ENCODE measurements around the gene COLEC12. TPM values are rescaled to one million over a fixed set of nuclear protein-coding genes. Genes with fewer than 3 reads are reported as not detected.

Gene COLEC12
- total and polyA plus RNA-seq, 2 donors (not counting 3 experiments of a cell fraction or from before 2014, with no cell fraction given) = 8.0 to 17.1 TPM

DNA sequence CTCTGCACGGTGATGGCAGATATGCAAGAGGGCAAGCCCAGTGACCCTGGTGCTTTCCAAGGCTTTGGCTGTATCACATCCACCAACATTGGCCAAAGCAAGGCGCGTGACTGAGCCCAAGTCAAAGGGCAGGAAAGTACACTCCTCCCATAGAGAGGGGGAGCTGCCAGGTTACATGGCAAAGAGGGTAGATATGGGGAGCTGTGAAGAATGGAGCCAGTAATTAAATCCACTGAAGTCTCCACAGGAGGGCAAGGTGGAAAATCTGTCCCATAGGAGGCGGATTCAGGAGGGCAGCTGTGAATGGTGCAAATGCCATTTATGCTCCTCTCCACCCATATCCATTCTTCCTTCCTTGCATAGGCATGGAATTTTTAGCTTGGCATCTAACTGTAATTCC lies 188.1 kb downstream of the COLEC12 start:
- DNase-seq (ENCODE audit: low read depth, low spot score) = no peak
- POLR2A ChIA-PET = no interaction called here
- dilution Hi-C loops (cut with MboI; ENCODE audit: extremely low pct_ligation_motif_present, low sequenced_read_pairs) = no loop called here
- no TSS peak for BruUV-seq (replicated peaks)
- no peaks in the 10 kb centered on the region for H3K79me2 ChIP-seq (ENCODE audit: control insufficient read depth, insufficient read depth, low read length)
- H3K27ac ChIP-seq (ENCODE audit: insufficient read depth, low read depth, low read length) = no peak overlapping the region
- H2AFZ ChIP-seq (ENCODE audit: low read depth, low read length) = no peak overlapping the region
- peaks cover 8% of the 10 kb centered on the region for H3K4me1 ChIP-seq (ENCODE audit: control insufficient read depth, extremely low read depth, insufficient read depth, low read length)
- H3K9ac ChIP-seq (replicated peaks; ENCODE audit: extremely low read depth, insufficient read depth, low read length) = no peak overlapping the region
- no peak for TF ChIP-seq MYC (IDR thresholded peaks at IDR 0.05; ENCODE audit: low read depth, low read length)
- no peak for TF ChIP-seq JUN (IDR thresholded peaks at IDR 0.05; ENCODE audit: borderline replicate concordance, insufficient read depth, insufficient read length, low read depth)
- TF ChIP-seq, protein P1, sequence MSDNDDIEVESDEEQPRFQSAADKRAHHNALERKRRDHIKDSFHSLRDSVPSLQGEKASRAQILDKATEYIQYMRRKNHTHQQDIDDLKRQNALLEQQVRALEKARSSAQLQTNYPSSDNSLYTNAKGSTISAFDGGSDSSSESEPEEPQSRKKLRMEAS (IDR thresholded peaks at IDR 0.05; ENCODE audit: insufficient read depth, insufficient read length) = no peak
- no peak for TF ChIP-seq EZH2 (IDR thresholded peaks at IDR 0.05; ENCODE audit: borderline replicate concordance, low read depth, low read length, severe bottlenecking)
- TF ChIP-seq POLR2AphosphoS5 (IDR thresholded peaks at IDR 0.05; ENCODE audit: insufficient read depth, low read depth, low read length) = no peak
- TF ChIP-seq FOS (IDR thresholded peaks at IDR 0.05; ENCODE audit: borderline replicate concordance, insufficient read depth, low read length) = no peak
- TF ChIP-seq, protein P2, sequence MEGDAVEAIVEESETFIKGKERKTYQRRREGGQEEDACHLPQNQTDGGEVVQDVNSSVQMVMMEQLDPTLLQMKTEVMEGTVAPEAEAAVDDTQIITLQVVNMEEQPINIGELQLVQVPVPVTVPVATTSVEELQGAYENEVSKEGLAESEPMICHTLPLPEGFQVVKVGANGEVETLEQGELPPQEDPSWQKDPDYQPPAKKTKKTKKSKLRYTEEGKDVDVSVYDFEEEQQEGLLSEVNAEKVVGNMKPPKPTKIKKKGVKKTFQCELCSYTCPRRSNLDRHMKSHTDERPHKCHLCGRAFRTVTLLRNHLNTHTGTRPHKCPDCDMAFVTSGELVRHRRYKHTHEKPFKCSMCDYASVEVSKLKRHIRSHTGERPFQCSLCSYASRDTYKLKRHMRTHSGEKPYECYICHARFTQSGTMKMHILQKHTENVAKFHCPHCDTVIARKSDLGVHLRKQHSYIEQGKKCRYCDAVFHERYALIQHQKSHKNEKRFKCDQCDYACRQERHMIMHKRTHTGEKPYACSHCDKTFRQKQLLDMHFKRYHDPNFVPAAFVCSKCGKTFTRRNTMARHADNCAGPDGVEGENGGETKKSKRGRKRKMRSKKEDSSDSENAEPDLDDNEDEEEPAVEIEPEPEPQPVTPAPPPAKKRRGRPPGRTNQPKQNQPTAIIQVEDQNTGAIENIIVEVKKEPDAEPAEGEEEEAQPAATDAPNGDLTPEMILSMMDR (IDR thresholded peaks at IDR 0.05; ENCODE audit: extremely low read depth in 1 of 2, insufficient read depth in 1 of 2, low read depth in 1 of 2, low read length in 2 of 2) = no peak
- no peaks in the 10 kb centered on the region for H3K36me3 ChIP-seq (ENCODE audit: control insufficient read depth in 2 of 2, extremely low read depth in 1 of 2, insufficient read depth in 2 of 2, low read length in 2 of 2)
- no peak overlapping the region for H3K4me2 ChIP-seq (ENCODE audit: insufficient read depth, low read length)
- intact Hi-C loops (cut with micrococcal nuclease) = no loop called here
- no peaks in the 10 kb centered on the region for H4K20me1 ChIP-seq (replicated peaks; ENCODE audit: control insufficient read depth, extremely low read depth, insufficient read depth, low read length)
- CTCF ChIA-PET = no interaction called here
- H3K9me1 ChIP-seq (replicated peaks; ENCODE audit: control insufficient read depth, extremely low read depth, insufficient read depth, low read length) = no peaks in the 10 kb centered on the region
- no peaks in the 10 kb centered on the region for H3K9me3 ChIP-seq (replicated peaks; ENCODE audit: control insufficient read depth, insufficient read depth, low read length)
- H3K4me3 ChIP-seq (replicated peaks in 1 of 3; ENCODE audit: insufficient read depth in 1 of 3, low read depth in 1 of 3, low read length in 3 of 3) = no peak overlapping the region
- FAIRE-seq = no peak
- H3K27me3 ChIP-seq (ENCODE audit: control insufficient read depth in 2 of 2, insufficient read depth in 2 of 2, low read length in 2 of 2) = peaks cover 0 to 3% of the 10 kb centered on the region in 2 experiments
